Activated CD8-positive, alpha-beta T cell treated with anti-CD3 and anti-CD28 coated beads for 36 hours (primary cell): ENCODE measurements around the gene NEK3. TPM values are rescaled to one million over a fixed set of nuclear protein-coding genes. Genes with fewer than 3 reads are reported as not detected.

ENCODE experiments used
- total RNA-seq, 2 experiments: library from RNA; stranded (reverse); gene quantifications; one replicate each; pipeline ENCODE4 v1.2.3, GENCODE V29; 2021

NEK3 gene
- total RNA-seq, 2 experiments from 2014 or later, result 1.5 to 1.9 TPM

Other genes with a start within 250 kb of the NEK3 start
- gene ATP7B, start 148.1 kb downstream of the NEK3 start, total RNA-seq, result 1 to 10 TPM; 1.1 TPM
- 10 to 100 TPM; 21.0 to 22.6 TPM for gene ALG11, start 147.2 kb downstream of the NEK3 start, total RNA-seq
- 1 to 10 TPM; 7.2 to 7.3 TPM for gene UTP14C, start 134.9 kb downstream of the NEK3 start, total RNA-seq
- gene NEK5, start 30.5 kb downstream of the NEK3 start, total RNA-seq, result under 1 TPM; 0.11 to 0.16 TPM
- under 1 TPM; 0.18 to 0.31 TPM for gene THSD1, start 246.6 kb upstream of the NEK3 start, total RNA-seq